Body of pancreas (tissue), 4 donors: ENCODE data around the gene FIGN.

Experiments
- POLR2A ChIP-seq, 3 donors: fragments of 450-650 bp; IDR thresholded peaks; one replicate each; pipeline ENCODE4 v1.6.1; 2016; ENCODE audit warnings: antibody characterized with exemption in 3 of 3, mild to moderate bottlenecking in 2 of 3
- TF ChIP-seq, protein P1 (sequence below), 7 experiments: fragments of 450-650 bp in 4 of 7; fragments of 200-600 bp in 3 of 7; sonication (generic) in 3 of 7; IDR thresholded peaks; one replicate each; pipeline ENCODE4 v1.5.1; 2016 to 2019; ENCODE audit warnings: antibody characterized with exemption in 7 of 7

DNA sequence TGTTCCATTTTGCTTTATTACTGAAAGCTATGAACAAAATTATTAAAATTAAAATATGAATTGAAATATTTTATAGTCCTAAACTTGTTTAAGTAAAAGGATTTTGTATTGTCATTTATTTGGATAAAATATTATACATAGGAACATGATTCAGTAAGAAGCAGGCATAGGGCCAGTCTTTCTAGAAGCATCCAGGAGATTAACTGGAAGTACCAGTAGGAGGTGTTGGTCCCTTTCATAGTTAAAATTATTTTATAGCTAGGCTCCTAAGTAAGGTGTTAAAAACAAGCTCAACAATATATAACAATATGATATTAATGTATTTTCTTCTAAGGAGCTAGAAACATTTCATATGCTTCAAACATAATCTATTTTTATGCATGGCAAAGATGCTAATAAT, 43.7 kb downstream of the FIGN start:
- no peak for TF ChIP-seq POLR2A (IDR thresholded peaks at IDR 0.05)
- TF ChIP-seq, protein P1, sequence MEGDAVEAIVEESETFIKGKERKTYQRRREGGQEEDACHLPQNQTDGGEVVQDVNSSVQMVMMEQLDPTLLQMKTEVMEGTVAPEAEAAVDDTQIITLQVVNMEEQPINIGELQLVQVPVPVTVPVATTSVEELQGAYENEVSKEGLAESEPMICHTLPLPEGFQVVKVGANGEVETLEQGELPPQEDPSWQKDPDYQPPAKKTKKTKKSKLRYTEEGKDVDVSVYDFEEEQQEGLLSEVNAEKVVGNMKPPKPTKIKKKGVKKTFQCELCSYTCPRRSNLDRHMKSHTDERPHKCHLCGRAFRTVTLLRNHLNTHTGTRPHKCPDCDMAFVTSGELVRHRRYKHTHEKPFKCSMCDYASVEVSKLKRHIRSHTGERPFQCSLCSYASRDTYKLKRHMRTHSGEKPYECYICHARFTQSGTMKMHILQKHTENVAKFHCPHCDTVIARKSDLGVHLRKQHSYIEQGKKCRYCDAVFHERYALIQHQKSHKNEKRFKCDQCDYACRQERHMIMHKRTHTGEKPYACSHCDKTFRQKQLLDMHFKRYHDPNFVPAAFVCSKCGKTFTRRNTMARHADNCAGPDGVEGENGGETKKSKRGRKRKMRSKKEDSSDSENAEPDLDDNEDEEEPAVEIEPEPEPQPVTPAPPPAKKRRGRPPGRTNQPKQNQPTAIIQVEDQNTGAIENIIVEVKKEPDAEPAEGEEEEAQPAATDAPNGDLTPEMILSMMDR (IDR thresholded peaks at IDR 0.05), result no peak
